Endothelial cell of hepatic sinusoid (primary cell): ENCODE results near the gene GRM4.

Experiments used
- in situ Hi-C: cut with HindIII; loops from 2 replicates; pipeline ENCODE4 v1.10.0; 2017; ENCODE audit warnings: low sequenced_read_pairs

GRM4 gene

DNA sequence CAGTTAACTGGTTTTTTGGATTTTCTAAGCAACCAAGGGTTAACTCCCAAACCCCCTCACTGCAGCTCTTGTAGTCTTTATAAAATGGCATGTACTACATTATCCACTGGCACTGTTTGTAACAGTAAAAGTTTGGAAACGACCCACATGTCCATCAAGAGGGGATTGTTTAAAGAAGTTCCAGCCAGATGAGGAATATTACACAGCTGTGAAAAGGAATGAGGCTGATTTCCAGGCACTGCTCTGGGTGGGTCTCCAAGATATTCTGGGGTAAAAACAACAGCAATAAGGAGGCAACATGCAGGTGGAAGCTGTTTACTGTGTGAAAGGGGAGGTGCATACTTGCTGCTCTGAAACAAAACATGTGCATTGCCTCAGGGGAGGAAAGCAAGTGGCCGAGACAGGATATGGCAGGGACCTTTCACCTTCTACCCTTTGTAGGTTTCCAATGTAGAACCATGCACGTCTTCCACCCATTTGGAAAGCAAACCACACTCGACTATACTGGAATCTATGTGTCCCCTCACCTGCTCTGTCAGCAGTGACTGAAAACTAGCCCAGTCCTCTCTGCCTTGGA lies 51.9 kb downstream of the GRM4 start:
- in situ Hi-C loops = loop anchor here (5.0 kb wide), 1 partner anchor 48 kb away; no protein-coding TSS in a partner anchor

DNA sequence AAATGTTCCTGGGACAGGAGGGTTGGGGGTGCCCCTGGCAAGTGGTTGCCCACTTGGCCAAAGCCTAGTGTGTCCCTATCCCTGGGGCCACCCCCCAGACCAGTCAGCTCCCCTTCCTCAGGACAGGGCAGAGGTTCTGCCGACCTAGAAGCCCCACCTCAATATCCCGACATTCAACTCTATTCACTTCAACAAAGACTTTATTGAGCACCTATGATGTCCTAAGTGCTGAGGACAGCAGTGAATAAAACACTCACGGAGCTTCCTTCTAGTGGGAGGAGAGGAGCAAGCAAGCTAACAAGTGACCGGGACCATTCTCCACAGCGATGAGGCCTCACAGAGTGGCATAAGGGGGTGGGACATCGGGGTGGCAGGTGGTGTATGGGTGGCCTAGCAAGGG lies 52.7 kb downstream of the GRM4 start:
- in situ Hi-C loops = loop anchor here (5.0 kb wide), 1 partner anchor 49 kb away; no protein-coding TSS in a partner anchor

DNA sequence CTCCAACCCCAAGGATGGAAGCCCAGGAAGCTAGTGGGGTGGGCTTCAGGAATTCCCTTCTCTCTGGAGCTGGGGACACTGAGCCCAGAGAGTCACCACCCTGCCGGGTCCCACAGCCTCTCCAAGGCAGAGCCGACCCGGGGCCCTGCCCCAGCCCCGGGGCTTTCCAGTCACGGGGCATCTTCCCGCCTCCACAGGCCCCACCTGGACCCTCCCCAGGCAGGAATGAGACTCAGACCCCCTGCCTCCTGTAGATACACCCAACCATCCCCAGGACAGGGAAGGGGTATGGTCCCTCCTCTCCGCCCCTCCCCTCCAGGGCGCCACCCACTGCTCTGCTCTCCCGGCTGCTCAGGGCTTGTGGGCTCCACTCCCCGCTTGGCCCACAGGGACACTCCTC lies 53.3 kb downstream of the GRM4 start:
- in situ Hi-C loops = loop anchor here (5.0 kb wide), 1 partner anchor 50 kb away; no protein-coding TSS in a partner anchor

DNA sequence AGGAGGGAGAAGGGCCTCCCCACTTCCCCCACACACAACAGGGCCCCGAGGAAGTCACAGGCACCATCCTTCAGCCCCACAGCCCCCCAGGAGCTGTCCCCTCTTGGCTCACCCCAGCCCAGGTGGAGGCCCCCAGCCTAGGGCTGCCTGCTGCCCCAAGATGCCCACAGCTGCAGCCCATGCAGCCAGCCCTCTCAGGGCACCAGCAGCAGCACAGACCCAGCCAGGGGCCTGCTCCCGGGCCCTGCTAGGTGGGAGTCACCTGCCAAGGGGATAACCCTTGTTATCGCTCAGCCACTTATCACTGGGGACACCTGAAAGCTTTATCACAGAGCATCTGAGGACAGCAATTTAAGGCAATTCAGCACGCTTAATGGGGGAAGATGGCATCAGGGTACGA lies 55.0 kb downstream of the GRM4 start:
- in situ Hi-C loops = loop anchor here (5.0 kb wide), 1 partner anchor 51 kb away; no protein-coding TSS in a partner anchor

DNA sequence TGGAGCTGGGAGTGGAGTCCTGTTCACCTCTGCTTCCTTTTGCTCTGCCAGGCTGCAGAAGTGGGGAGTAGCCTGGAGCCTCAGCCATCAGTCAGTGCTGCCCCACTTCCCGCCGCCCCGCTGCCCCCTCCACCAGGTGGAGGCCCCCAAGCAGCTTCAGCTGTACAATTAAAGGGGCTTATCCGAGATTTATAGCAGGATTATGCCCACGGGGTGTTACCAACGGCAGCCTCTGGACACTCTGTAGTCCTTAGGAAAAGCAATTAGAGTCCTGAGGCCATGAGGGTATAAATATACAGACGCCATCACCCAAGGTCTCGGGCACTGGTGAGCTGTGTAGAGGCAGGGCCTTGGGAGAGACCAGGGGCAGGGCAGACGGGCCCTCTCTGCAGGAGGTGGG lies 55.4 kb downstream of the GRM4 start:
- in situ Hi-C loops = loop anchor here (5.0 kb wide), 1 partner anchor 52 kb away; no protein-coding TSS in a partner anchor

DNA sequence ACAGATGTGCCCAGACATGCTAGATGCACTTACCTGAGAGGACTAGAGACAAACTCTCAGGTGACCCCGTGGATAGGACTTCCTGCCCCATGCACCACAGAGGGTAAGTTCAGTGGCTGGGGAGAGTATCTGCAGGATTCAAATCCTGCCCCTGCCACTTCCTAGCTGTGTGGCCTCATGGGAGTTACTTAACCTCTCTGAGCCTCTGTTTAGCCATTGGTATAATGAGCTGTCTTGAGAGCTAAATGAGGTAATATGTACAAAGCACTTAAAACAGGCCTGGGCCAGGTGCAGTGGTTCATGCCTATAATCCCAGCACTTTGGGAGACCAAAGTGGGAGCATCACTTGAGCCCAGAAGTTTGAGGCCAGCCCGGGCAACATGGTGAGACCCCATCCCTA lies 59.3 kb downstream of the GRM4 start:
- in situ Hi-C loops = no loop called here

DNA sequence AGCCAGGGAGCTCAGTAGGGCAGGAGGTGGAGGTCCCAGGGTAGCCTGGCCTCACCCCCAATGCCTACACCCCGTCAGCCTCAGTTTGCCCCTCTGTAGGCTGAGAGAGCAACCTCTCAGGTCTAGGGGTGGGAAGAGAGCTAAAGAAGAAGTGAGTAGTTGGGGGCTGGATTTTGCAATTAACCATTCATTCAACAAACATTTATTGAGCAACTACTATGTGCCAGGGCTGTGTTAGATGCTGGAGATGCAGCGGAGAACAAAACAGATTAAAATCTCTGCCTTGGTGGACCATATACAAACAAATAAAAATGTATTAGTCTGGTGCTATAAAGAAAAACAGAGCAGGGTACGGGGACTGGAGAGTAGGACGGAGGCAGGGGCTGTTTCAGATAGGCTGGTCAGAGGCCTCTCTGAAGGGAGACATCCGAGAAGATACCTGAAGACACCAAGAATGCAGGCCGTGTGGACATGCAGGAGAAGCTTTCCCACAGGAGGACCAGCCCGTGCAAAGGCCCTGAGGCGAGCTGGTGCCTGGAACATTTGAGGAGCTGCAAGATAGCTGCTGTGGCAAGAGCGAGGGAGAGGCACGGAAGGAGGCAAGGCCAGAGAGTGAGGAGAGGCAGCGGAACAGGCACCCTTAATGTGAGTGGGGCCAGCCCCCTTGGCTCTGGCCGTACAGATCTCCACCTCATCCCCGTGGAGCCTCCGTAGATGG lies 60.3 kb downstream of the GRM4 start:
- in situ Hi-C loops = no loop called here

DNA sequence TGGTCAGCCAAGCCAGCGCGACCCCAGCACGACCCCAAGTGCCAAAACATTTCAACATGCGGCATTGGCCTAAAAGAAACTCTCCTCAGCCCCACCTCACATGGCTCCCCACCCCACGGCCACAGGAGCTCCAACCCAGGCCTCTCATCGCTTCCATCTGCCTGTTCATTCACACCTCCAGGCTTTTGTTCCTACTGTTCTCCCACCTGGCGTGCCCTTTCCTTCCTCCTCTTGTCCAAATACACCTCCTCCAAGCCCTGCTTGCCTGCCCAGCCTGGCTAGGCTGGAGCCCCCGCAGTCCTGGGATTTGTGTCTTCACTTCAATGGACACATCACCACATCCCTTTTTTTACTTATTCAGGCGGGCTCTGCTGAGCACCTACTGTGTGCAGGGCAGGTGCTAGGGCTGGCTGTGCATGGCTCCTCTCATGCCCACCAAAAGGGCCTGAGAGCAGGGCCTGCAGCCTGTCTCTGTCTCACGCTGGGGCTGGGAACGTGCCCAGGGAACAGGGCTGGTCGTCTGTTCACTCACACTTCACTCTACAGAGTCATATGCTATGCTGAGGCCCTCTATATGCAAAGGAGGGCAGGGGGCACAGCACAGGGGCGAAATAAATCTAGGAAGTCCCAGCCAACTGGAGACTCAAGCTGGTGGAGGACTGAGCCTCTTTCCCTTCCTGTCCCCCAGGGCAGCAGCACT lies 61.1 kb downstream of the GRM4 start:
- in situ Hi-C loops = no loop called here

DNA sequence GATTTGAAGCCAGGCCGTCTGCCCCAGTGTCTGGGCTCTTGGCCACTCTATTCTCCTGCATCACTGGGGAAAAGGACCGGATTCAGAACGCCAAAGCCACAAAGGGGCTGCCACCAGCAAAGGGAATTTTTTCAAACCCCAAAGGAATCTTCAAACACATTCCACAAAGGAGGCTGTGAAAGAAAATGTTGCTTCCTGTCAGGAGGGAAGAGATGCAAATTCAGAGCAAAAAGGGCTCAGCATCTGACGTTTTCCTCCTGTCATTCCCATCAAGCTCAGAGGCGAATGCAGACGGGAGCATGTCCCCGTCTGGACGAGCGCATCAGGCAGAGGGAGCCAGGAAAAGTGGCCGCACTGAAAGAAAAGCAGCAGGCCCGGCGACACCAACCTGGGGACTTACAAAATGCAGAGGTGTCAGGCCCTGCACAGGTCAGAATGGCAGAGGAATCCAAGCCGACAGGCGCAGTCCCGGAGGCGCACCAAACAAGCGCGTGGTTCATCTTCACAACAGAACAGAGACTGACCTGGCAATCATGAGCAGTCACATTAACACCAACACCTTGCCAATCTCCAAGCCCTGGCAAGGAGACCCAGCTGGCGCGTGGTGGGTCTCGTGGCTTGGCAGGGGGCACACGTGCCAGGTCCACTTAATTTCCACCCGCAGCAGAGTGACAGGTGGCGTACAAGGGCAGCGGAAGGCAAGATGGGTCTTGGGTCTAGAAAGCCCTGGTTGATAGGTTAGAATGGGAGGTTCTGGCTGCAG lies 62.8 kb downstream of the GRM4 start:
- in situ Hi-C loops = no loop called here

DNA sequence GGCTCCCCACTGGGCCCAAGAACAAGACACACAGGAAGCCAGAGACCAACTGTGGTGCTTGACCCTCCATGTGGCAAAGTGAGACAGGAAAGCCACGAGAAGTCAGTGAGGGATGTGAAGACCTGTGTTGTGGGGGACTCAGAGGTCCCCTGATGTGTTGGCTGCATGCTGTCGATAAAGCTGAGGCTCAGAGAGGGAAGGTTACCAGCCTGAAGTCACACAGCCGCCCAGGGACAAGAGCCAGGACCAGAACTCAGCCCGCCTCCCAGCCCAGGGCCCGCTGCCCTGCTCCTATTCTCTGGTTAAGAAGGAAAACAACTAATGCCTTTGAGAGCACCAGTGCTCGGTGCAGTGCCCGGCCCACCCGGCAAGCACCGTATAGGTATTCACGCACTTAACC lies 63.5 kb downstream of the GRM4 start:
- in situ Hi-C loops = no loop called here

DNA sequence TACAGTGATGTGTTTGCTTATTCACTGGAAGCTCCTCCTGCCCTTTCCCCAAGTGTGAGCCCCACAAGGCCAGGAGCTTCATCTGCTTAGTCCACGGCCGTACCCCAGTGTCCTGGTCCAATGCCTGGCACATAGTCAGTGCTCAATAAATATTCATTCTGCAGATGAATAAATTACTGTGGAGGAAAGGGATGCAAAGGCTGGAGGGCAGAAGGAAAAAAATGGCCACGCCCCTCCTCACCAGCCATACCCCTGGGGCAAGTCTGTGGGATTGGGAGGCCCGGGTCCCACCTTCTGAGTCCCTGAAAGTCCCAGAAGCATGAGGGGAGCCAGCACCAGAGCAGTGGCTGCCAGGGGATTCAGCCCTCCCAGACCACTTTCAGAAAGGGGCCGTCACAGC lies 65.5 kb downstream of the GRM4 start:
- in situ Hi-C loops = no loop called here

DNA sequence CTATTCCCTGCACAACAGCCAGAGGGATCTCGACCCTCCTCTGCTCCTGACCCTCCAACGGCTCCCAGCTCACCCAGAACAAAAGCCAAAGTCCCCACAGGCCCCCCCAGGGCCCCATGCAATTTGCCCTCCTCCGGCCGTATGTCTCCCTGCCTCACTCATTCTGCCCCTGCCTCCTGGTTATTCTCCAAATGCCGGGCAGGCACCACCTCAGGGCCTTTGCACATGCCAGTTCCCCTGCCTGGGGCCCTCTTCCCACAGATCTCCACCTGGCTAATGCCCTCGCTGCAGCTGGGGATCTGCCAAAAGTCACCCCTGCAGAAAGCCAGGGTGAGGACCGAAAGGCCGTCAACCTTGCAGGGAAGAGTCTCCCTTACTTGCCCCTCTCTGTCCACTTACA lies 66.0 kb downstream of the GRM4 start:
- in situ Hi-C loops = no loop called here

DNA sequence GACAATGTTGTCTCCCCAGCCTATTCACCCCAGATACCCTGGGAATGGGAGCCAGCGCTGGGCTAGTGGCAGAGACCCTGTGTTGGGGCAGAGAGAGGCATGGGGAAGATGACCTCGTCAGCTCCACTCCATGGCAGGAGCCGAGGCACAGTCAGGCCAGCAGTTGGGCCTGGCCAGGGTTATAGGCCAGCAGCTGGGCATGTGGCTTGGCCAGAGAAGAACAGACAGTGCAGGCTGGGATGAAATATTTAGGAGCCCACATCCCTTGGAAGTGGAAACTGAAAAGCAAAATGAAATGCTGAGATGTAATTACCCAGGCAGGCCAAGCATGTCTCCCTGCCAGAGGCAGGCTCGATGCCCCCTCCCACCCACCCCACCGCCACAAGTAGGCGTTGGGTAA lies 70.0 kb downstream of the GRM4 start:
- in situ Hi-C loops = no loop called here

DNA sequence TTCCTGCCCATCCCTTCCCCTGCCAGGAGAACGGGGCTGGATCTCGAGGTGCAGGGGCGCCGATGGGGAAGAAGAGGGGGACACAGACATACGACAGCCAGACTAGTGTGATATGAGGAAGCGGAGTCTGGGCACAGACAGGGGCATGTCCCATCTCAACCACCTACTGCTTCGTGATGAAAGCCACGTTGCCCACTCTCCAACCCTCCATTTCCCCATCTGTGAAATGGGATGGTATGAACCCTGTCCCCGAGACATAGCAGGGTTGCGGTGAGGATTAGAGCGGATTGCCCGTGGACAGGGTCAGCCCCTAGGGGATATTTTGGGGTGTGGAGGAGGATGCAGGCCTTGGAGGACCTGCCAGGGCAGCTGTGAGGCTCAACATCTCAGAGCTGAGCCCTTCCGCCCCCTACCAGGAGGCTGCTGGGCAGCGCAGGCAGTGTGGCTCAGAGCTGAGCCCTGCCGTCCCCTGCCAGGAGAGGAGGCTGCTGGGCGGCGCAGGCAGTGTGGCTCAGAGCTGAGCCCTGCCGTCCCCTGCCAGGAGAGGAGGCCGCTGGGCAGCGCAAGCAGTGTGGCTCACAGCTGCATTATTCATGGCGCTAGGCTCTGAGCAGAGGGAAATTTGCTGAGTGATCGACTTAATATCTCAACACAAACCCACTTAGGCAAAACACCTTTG lies 71.7 kb downstream of the GRM4 start:
- in situ Hi-C loops = no loop called here

DNA sequence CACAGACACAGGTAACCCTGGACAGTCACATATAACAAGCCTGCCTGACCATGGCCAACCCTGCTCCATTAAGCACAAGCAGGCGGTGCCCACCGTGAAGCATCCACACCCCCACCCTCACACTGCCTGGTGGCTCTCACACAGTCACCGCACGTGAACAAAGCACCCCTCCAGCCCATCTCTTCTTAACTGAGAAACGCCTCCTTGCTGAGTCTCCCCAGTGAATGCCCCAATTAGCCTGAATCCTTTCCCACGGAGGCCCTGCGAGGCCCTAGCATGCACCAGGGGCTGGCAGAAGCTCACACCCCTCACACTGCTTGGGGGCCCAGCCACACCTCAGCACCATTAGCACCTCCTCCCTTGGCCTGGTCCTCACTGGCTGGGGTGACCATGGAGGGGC lies 72.3 kb downstream of the GRM4 start:
- in situ Hi-C loops = no loop called here

DNA sequence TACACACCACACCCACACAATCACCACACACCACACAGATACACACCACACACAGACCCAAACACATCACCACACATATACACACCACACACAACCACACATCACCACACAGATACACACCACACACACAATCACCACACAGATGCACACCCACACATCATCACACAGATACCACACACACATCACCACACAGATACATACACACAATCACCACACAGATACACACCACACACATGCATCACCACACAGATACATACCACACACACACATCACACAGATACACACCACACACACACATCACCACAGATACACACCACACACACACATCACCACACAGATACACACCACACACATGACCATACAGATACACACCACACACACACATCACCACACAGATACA lies 73.2 kb downstream of the GRM4 start:
- in situ Hi-C loops = no loop called here

DNA sequence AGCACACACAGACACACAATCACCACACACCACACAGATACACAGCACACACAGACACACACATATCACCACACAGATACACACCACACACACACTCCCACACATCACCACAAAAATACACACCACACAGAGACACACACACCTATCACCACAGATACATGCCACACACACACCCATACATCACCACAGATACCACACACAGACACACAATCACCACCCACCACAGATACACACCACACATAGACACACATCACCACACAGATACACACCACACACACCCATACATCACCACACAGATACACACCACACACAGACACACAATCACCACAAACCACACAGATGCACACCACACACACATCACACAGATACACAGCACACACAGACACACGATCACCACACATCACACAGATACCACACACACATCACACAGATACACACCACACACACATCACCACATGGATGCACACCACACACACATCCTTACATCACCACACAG lies 74.0 kb downstream of the GRM4 start:
- in situ Hi-C loops = no loop called here

DNA sequence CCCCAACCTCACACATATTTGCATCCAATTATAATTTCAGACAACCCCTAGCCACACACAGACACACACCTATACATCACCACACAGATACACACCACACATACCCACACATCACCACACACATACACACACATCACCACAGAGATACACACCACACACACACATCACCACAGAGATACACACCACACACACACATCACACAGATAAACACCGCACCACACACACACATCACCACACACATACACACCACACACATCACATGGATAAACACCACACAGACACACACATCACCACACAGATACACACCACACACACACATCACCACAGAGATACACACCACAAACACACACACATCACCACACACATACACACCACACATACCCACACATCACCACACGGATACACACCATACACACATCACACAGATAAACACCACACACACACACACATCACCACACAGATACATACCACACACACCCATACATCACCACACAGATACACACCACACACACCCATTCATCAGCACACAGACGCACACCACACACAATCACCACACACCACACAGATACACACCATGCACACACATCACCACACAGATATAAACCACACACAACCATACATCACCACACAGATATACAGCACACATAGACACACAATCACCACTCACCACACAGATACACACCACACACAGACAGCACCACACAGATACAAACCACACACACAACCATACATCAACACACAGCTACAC lies 74.6 kb downstream of the GRM4 start:
- in situ Hi-C loops = no loop called here

DNA sequence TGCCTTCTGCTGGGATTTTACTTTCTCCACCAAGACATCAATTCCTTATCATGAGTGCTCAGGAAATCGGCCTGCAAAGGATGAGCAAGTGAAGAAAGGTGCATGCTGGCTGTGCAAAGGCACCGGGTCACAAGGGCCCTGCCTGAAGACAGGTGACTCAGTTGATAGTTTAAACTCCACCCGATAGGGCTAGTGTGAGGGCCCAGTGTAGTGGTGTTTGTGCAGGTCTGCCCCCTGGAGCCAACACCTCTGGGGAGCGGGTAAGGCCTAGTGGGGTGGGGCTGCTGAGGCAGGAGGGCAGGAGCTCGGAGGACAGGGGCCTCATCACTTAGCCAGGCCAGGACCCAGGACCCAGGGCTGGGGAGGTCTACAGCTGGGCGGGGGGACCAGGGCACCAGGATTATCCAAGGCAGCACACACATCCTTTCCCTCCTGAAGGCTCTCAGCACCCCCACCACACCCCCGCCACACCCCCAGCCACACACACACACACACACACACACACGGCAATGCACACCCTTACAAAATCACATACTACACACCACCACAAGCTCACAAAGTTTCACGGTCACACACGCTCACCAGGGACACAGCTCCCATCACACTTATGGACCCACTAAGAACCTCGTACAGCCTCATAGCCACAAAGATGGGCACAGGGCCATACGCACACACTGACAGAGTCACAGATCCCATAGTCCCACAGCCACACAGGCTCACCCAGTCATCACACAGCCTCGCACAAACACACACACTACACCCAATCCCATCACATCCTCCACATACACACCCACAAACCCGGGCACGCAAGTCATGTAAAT lies 75.4 kb downstream of the GRM4 start:
- in situ Hi-C loops = no loop called here
